ENCODE measurements around the gene DNAI4. TPM values are rescaled to one million over a fixed set of nuclear protein-coding genes. Genes with fewer than 3 reads are reported as not detected.

The DNAI4 gene
- total RNA-seq, 1 experiment from 2014 or later, result 7.2 TPM

DNA sequence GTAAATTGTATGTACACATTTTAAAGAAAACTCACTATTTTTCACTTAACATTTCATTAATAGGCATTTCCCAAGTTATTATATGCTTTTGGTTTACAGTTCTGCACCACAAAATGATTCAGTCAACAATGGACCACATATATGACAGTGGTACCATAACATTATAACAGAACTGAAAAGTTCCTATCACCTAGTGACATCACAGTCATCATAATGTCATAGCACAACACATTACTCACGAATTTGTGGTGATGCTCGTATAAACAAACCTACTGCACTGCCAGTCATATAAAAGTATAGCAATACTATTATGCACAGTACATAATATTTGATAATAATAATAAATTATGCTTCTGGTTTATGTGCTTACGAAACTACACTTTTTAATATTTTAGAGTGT lies 30.9 kb downstream of the DNAI4 start:
- H3K4me3 ChIP-seq (ENCODE audit: low read depth in 2 of 2, low read length in 2 of 2), result no peak overlapping the region
- H3K27me3 ChIP-seq (ENCODE audit: control insufficient read depth, insufficient read depth, low read length), result no peaks in the 10 kb centered on the region
- CTCF ChIA-PET, result no interaction called here
- intact Hi-C loops (cut with micrococcal nuclease; ENCODE audit: unreplicated experiment) (no loop called here), in situ Hi-C loops (cut with HindIII; ENCODE audit: low pct_unique_long_range_greater_than_20kb, low sequenced_read_pairs) (no loop called here)
- POLR2A ChIA-PET, result no interaction called here
- ATAC-seq (no peak), DNase-seq (ENCODE audit: low read depth, low spot score) (no peak)
- no peak overlapping the region for H3K27ac ChIP-seq (ENCODE audit: low read length)
- H3K36me3 ChIP-seq (ENCODE audit: control insufficient read depth, insufficient read depth, low read length), result no peaks in the 10 kb centered on the region
- H3K9me3 ChIP-seq (ENCODE audit: control insufficient read depth, insufficient read depth, low read depth, low read length), result no peaks in the 10 kb centered on the region
- no peaks in the 10 kb centered on the region for H3K4me1 ChIP-seq (ENCODE audit: control insufficient read depth, insufficient read depth, low read length)
- no TSS peak for BruUV-seq (replicated peaks)
- TF ChIP-seq TCF7L2 (IDR thresholded peaks at IDR 0.05; ENCODE audit: low read depth, low read length) (no peak), CTCF (IDR thresholded peaks at IDR 0.05) (no peak), POLR2AphosphoS5 (IDR thresholded peaks at IDR 0.05; ENCODE audit: low read depth, low read length) (no peak), SIN3A (IDR thresholded peaks at IDR 0.05; ENCODE audit: borderline replicate concordance, insufficient read depth, low read depth, low read length) (no peak)
- TF ChIP-seq, protein P1, sequence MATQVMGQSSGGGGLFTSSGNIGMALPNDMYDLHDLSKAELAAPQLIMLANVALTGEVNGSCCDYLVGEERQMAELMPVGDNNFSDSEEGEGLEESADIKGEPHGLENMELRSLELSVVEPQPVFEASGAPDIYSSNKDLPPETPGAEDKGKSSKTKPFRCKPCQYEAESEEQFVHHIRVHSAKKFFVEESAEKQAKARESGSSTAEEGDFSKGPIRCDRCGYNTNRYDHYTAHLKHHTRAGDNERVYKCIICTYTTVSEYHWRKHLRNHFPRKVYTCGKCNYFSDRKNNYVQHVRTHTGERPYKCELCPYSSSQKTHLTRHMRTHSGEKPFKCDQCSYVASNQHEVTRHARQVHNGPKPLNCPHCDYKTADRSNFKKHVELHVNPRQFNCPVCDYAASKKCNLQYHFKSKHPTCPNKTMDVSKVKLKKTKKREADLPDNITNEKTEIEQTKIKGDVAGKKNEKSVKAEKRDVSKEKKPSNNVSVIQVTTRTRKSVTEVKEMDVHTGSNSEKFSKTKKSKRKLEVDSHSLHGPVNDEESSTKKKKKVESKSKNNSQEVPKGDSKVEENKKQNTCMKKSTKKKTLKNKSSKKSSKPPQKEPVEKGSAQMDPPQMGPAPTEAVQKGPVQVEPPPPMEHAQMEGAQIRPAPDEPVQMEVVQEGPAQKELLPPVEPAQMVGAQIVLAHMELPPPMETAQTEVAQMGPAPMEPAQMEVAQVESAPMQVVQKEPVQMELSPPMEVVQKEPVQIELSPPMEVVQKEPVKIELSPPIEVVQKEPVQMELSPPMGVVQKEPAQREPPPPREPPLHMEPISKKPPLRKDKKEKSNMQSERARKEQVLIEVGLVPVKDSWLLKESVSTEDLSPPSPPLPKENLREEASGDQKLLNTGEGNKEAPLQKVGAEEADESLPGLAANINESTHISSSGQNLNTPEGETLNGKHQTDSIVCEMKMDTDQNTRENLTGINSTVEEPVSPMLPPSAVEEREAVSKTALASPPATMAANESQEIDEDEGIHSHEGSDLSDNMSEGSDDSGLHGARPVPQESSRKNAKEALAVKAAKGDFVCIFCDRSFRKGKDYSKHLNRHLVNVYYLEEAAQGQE (IDR thresholded peaks at IDR 0.05; ENCODE audit: insufficient read depth in 1 of 2, low read depth in 2 of 2, low read length in 1 of 2), result no peak

DNA sequence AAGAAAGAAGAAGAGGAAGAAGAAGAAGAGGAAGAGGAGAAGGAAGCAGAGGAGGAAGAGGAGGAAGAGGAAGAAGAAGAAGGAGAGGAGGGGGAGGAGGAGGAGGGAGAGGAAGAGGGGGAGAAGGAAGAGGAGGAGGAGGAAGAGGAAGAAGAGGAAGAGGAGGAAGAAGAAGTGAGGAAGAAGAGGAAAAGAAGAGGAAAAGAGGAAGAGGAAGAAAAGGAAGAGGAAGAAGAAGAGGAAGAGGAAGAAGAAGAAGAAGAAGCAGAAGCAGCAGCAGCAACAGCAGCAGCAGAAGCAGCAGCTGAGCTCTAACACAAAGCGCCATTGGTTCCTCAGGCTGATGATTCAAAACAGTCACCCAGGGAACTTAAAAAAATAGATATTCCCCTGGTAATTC lies 34.0 kb downstream of the DNAI4 start:
- ChIA-PET POLR2A (no interaction called here), CTCF (no interaction called here)
- intact Hi-C loops (cut with micrococcal nuclease; ENCODE audit: unreplicated experiment) (no loop called here), in situ Hi-C loops (cut with HindIII; ENCODE audit: low pct_unique_long_range_greater_than_20kb, low sequenced_read_pairs) (no loop called here)
- Histone ChIP-seq H3K9me3 (ENCODE audit: control insufficient read depth, insufficient read depth, low read depth, low read length) (no peaks in the 10 kb centered on the region), H3K4me3 (ENCODE audit: low read depth in 2 of 2, low read length in 2 of 2) (no peak overlapping the region), H3K27me3 (ENCODE audit: control insufficient read depth, insufficient read depth, low read length) (no peaks in the 10 kb centered on the region), H3K4me1 (ENCODE audit: control insufficient read depth, insufficient read depth, low read length) (no peaks in the 10 kb centered on the region), H3K36me3 (ENCODE audit: control insufficient read depth, insufficient read depth, low read length) (no peaks in the 10 kb centered on the region), H3K27ac (ENCODE audit: low read length) (no peak overlapping the region)
- BruUV-seq (replicated peaks), result no TSS peak
- no peak for ATAC-seq
- no peak for DNase-seq (ENCODE audit: low read depth, low spot score)
- TF ChIP-seq TCF7L2 (IDR thresholded peaks at IDR 0.05; ENCODE audit: low read depth, low read length), result no peak
- TF ChIP-seq CTCF (IDR thresholded peaks at IDR 0.05), result no peak
- TF ChIP-seq, protein P1 (IDR thresholded peaks at IDR 0.05; ENCODE audit: insufficient read depth in 1 of 2, low read depth in 2 of 2, low read length in 1 of 2), result no peak
- TF ChIP-seq POLR2AphosphoS5 (IDR thresholded peaks at IDR 0.05; ENCODE audit: low read depth, low read length), result no peak
- TF ChIP-seq SIN3A (IDR thresholded peaks at IDR 0.05; ENCODE audit: borderline replicate concordance, insufficient read depth, low read depth, low read length), result no peak

Measured in Panc1 (cell line).